DND-41 (cell line): Measurements from ENCODE around the gene ZNF554.

Experiments
- ATAC-seq: fragments of 200-7000 bp; cut with Tn5 transposase; 3 replicates; pipeline ENCODE4 v1.9.1; 2021; ENCODE audit warnings: low read depth; ENCODE audit not compliant: insufficient read depth
- DNase-seq: peaks from one replicate; pipeline ENCODE4 v3.0.0-alpha.2; 2020
- H2AFZ ChIP-seq: 2 replicates; pipeline ENCODE4 v1.6.0; 2012; ENCODE audit warnings: low read depth, low read length
- H3K27ac ChIP-seq: 2 replicates; pipeline ENCODE4 v1.5.1; 2012; ENCODE audit warnings: low read length, inconsistent platforms
- H3K27me3 ChIP-seq: fragments of 200-600 bp; sonication (generic); 2 replicates; pipeline ENCODE4 v1.6.0; 2012; ENCODE audit warnings: low read length, mild to moderate bottlenecking, inconsistent platforms; ENCODE audit not compliant: insufficient read depth, poor library complexity
- H3K36me3 ChIP-seq: 2 replicates; pipeline ENCODE4 v1.5.1; 2012; ENCODE audit warnings: low read length, inconsistent platforms; ENCODE audit not compliant: insufficient read depth
- H3K4me1 ChIP-seq: 2 replicates; pipeline ENCODE4 v1.5.1; 2012; ENCODE audit warnings: mild to moderate bottlenecking, low read length; ENCODE audit not compliant: insufficient read depth
- H3K4me2 ChIP-seq: 2 replicates; pipeline ENCODE4 v1.6.0; 2012; ENCODE audit warnings: mild to moderate bottlenecking, moderate library complexity, low read length, inconsistent platforms; ENCODE audit not compliant: insufficient read depth
- H3K4me3 ChIP-seq, 2 experiments: fragments of 200-600 bp in 1 of 2; shearing (Covaris generic) in 1 of 2; 2 replicates each; pipeline ENCODE4 v1.5.1; 2012 to 2016; ENCODE audit warnings: inconsistent platforms in 2 of 2, low read length in 2 of 2, mild to moderate bottlenecking in 2 of 2, low read depth in 1 of 2, moderate library complexity in 1 of 2
- H3K79me2 ChIP-seq: 2 replicates; pipeline ENCODE4 v1.6.0; 2012; ENCODE audit warnings: low read length, inconsistent platforms; ENCODE audit not compliant: insufficient read depth
- H3K9ac ChIP-seq: 2 replicates; pipeline ENCODE4 v1.6.0; 2012; ENCODE audit warnings: low read depth, mild to moderate bottlenecking, inconsistent platforms, low read length, moderate library complexity
- H3K9me3 ChIP-seq: 2 replicates; pipeline ENCODE4 v1.5.1; 2012; ENCODE audit warnings: low read length, moderate library complexity, mild to moderate bottlenecking, inconsistent platforms; ENCODE audit not compliant: insufficient read depth, severe bottlenecking
- H4K20me1 ChIP-seq: 2 replicates; pipeline ENCODE4 v1.6.0; 2012; ENCODE audit warnings: low read length; ENCODE audit not compliant: insufficient read depth
- EZH2 ChIP-seq: IDR thresholded peaks from 3 replicates; pipeline ENCODE4 v1.6.1; 2012; ENCODE audit warnings: borderline replicate concordance, low read depth, mild to moderate bottlenecking, moderate library complexity, low read length, inconsistent platforms; ENCODE audit not compliant: severe bottlenecking
- TF ChIP-seq, protein P1 (sequence below): IDR thresholded peaks from 2 replicates; pipeline ENCODE4 v1.5.1; 2012; ENCODE audit warnings: borderline replicate concordance, low read length, moderate library complexity, mild to moderate bottlenecking; ENCODE audit not compliant: poor library complexity, severe bottlenecking; ENCODE audit errors: extremely low read depth

ZNF554 gene

DNA sequence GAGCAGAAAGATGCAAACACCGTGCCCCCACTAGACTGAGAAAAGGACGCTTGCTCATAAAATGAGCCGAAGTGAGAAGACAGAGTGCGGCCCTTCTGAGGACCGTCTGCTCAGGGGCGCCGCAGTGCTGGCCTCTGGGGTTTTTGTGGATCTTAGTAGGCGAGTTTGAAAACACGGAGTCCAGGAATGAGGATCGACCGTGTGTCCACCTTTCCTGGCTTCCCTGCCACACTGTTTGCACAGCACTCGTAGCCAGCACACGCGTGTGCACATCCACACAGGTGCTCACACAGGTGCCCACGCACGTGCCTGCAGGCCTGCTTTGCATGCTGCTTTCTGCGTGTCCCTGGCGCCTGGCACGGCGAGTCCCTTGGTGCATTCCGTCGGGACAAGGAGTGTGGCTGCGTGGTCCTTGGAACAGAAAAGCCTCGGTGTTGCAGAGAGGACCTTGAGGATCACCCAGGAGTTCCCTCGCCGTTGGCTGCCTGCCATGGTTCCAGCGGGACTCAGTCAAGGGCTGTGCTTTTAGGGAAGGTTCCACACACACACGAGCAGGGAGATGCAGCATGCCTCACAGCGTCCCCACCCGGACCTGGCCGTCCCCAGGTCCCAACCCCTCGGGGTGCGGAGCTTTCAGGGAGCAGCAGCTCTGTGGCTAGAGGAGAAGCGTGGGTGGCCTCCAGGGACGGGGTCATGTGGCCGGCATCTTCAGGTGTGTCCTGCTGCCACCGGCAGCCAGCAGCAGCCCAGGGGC is 10.1 kb upstream of the ZNF554 start:
- TF ChIP-seq, protein P1, sequence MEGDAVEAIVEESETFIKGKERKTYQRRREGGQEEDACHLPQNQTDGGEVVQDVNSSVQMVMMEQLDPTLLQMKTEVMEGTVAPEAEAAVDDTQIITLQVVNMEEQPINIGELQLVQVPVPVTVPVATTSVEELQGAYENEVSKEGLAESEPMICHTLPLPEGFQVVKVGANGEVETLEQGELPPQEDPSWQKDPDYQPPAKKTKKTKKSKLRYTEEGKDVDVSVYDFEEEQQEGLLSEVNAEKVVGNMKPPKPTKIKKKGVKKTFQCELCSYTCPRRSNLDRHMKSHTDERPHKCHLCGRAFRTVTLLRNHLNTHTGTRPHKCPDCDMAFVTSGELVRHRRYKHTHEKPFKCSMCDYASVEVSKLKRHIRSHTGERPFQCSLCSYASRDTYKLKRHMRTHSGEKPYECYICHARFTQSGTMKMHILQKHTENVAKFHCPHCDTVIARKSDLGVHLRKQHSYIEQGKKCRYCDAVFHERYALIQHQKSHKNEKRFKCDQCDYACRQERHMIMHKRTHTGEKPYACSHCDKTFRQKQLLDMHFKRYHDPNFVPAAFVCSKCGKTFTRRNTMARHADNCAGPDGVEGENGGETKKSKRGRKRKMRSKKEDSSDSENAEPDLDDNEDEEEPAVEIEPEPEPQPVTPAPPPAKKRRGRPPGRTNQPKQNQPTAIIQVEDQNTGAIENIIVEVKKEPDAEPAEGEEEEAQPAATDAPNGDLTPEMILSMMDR = no peak
- TF ChIP-seq EZH2 = no peak
- no peak overlapping the region for H2AFZ ChIP-seq
- H3K4me1 ChIP-seq = no peaks in the 10 kb centered on the region
- no peaks in the 10 kb centered on the region for H3K79me2 ChIP-seq
- no peak overlapping the region for H3K9ac ChIP-seq
- no peak overlapping the region for H3K27ac ChIP-seq
- H3K36me3 ChIP-seq = peaks cover 96% of the 10 kb centered on the region
- H3K27me3 ChIP-seq = no peaks in the 10 kb centered on the region
- no peak overlapping the region for H3K4me2 ChIP-seq
- no peaks in the 10 kb centered on the region for H3K9me3 ChIP-seq
- H3K4me3 ChIP-seq = no peak overlapping the region
- ATAC-seq (no peak), DNase-seq (no peak)
- H4K20me1 ChIP-seq = peaks cover 13% of the 10 kb centered on the region; the same call in 1 of the 2 replicates

DNA sequence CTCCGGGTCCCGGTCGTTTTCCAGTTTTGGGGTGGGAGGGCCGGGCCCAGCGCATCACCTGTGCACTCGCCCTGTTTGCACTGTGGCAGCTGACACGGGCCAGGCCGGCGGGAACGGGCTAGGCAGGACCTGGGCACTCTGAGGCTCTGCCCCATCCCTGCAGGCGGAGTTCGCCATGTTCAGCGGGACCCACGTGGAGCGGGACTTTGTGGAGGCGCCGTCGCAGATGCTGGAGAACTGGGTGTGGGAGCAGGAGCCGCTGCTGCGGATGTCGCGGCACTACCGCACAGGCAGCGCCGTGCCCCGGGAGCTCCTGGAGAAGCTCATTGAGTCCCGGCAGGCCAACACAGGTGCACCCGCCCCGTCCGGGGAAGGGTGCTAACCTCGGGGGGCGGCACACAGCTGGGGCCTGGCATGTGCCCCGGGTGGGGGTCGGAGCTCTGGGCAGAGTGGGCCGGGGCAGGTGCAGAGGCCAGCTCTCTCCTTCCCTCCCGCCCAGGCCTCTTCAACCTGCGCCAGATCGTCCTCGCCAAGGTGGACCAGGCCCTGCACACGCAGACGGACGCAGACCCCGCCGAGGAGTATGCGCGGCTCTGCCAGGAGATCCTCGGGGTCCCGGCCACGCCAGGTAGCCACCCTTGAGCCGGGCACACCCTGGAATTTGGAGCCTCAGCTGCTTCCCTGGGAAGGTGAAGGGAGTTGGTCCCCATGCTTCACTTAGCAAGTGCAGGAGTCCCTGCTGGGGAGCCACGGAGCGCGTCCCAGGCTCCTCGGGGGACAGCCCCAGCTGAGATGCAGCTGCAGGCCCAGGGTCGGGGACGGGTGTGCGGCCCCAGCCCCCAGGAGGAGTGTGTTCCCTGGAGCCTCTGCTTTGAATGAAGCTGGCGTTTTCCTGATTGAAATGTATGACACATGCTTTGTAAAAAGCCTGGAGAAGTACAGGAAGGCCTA is 9.3 kb upstream of the ZNF554 start:
- H3K4me2 ChIP-seq = no peak overlapping the region
- H3K27ac ChIP-seq = no peak overlapping the region
- TF ChIP-seq EZH2 = no peak
- TF ChIP-seq, protein P1 = no peak
- no peak overlapping the region for H3K9ac ChIP-seq
- no peak for ATAC-seq
- DNase-seq = no peak
- H3K4me3 ChIP-seq = no peak overlapping the region
- no peaks in the 10 kb centered on the region for H3K27me3 ChIP-seq
- H3K4me1 ChIP-seq = no peaks in the 10 kb centered on the region
- H3K36me3 ChIP-seq = peaks cover 89% of the 10 kb centered on the region
- H3K79me2 ChIP-seq = no peaks in the 10 kb centered on the region
- H2AFZ ChIP-seq = no peak overlapping the region
- H3K9me3 ChIP-seq = no peaks in the 10 kb centered on the region
- H4K20me1 ChIP-seq = peaks cover 7% of the 10 kb centered on the region; the same call in 1 of the 2 replicates

DNA sequence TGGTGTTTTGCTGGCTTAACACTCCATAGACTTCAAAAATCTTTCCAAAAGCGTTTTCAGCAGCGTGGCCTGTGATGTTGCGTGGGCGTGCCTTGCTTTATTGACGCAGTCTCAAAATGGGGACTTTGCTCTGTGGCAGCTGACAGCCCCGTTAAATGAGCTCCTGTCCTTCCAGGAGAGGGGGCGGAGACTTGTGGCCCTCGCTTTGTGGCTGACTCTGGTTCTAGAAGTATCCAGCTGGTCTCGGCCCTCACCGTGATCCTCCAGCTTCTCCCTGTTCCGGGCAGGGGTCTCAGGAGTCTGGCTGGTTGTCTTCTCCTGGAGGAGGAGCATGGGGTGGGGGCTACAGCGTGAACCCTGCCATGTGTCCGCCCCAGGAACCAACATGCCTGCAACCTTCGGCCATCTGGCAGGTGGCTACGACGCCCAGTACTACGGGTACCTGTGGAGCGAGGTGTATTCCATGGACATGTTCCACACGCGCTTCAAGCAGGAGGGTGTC is 8.4 kb upstream of the ZNF554 start:
- TF ChIP-seq, protein P1 = no peak
- no peak for TF ChIP-seq EZH2
- Histone ChIP-seq H3K9ac (no peak overlapping the region), H3K4me1 (no peaks in the 10 kb centered on the region)

More for the DNA sequence above, 8.4 kb upstream of the ZNF554 start:
- Histone ChIP-seq H2AFZ (no peak overlapping the region), H4K20me1 (peaks cover 6% of the 10 kb centered on the region; the same call in 1 of the 2 replicates), H3K27ac (no peak overlapping the region), H3K4me3 (no peak overlapping the region), H3K9me3 (no peaks in the 10 kb centered on the region), H3K4me2 (no peak overlapping the region), H3K36me3 (peaks cover 83% of the 10 kb centered on the region), H3K79me2 (no peaks in the 10 kb centered on the region), H3K27me3 (no peaks in the 10 kb centered on the region)
- no peak for DNase-seq
- no peak for ATAC-seq
